ENCODE data around the gene RSBN1L.

Gene RSBN1L

DNA sequence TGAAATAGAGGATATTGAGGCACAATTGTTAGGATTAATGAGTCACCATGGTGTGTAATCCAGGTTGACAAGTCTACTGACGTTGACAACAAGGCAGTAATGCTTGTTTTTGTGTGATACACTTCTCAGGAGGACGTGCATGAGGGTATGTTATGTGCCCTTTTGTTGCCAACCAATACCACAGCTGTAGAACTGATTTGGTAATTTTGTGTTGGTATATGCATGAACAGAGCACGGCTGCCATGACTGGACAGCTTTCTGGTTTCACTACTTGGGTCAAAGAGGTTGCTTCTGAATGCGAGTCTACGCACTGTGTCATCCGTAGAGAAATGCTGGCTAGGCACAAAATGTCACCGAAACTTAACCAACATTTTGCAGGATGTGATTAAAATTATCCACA, 135.2 kb downstream of the RSBN1L start:
- no peak overlapping the region for H3K4me3 Mint-ChIP-seq
- no peak for DNase-seq (ENCODE audit: low spot score in 2 of 2)
- H3K4me1 Mint-ChIP-seq, result peaks cover 35% of the 10 kb centered on the region

DNA sequence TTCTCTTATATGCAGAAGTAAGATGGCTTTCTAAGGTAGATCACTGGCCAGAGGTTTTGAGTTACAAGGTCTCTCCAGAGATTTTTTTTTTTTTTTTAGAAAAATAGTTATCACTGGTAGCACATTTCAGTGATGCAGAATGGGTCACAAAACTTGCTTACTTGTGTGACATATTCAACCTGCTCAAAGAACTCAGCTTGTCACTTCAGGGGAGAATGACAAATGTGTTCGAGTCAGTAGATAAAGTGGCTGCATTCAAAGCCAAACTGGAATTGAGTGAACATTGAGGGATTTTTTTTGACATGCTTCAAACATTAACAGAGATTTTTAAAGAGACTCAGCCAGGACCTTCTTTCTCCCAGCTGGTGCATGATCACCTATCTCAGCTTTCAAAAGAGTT, 135.7 kb downstream of the RSBN1L start:
- no peak for ATAC-seq (replicated peaks; ENCODE audit: extremely low read depth, poor library complexity, severe bottlenecking)
- Mint-ChIP-seq H3K4me3 (no peak overlapping the region), H3K27me3 (no peaks in the 10 kb centered on the region), H3K4me1 (peaks cover 30% of the 10 kb centered on the region), H3K27ac (ENCODE audit: low read depth) (no peak overlapping the region), H3K36me3 (ENCODE audit: insufficient read depth) (no peaks in the 10 kb centered on the region), H3K9me3 (no peaks in the 10 kb centered on the region)
- no peak for DNase-seq (ENCODE audit: low spot score in 2 of 2)

More for the DNA sequence above, 135.2 kb downstream of the RSBN1L start:
- H3K27me3 Mint-ChIP-seq, result no peaks in the 10 kb centered on the region
- H3K36me3 Mint-ChIP-seq (ENCODE audit: insufficient read depth), result no peaks in the 10 kb centered on the region
- no peak overlapping the region for H3K27ac Mint-ChIP-seq (ENCODE audit: low read depth)
- H3K9me3 Mint-ChIP-seq, result no peaks in the 10 kb centered on the region
- no peak for ATAC-seq (replicated peaks; ENCODE audit: extremely low read depth, poor library complexity, severe bottlenecking)

All from central memory CD8-positive, alpha-beta T cell (primary cell).